K562 (cell line): ENCODE results near the gene DUOXA2. TPM values are rescaled to one million over a fixed set of nuclear protein-coding genes. Genes with fewer than 3 reads are reported as not detected.

Experiments used
- BACH1 ChIP-seq: fragments of 200-800 bp; sonication (Bioruptor generic); IDR thresholded peaks from 2 replicates; pipeline ENCODE4 v1.6.1; 2016; ENCODE audit warnings: missing genetic modification characterization, missing compliant biosample characterization
- DMBX1 ChIP-seq: fragments of 250-450 bp; sonication (Bioruptor Pico); IDR thresholded peaks from 2 replicates; pipeline ENCODE4 v1.8.0; 2022; ENCODE audit warnings: inconsistent platforms, mild to moderate bottlenecking, moderate library complexity, borderline replicate concordance
- ESRRB ChIP-seq: fragments of 250-450 bp; sonication (Bioruptor Pico); IDR thresholded peaks from 2 replicates; pipeline ENCODE4 v1.5.0; 2020; ENCODE audit warnings: mild to moderate bottlenecking, moderate library complexity, borderline replicate concordance
- SREBF2 ChIP-seq: sonication (generic); formaldehyde crosslinking; IDR thresholded peaks from 2 replicates; pipeline ENCODE4 v1.4.0; 2020; ENCODE audit warnings: mild to moderate bottlenecking, missing genetic modification reagents
- YBX1 ChIP-seq: fragments of 450-650 bp; IDR thresholded peaks from 2 replicates; pipeline ENCODE4 v1.7.1; 2016; ENCODE audit warnings: mild to moderate bottlenecking
- ZNF165 ChIP-seq: fragments of 250-450 bp; sonication (Bioruptor Pico); IDR thresholded peaks from 2 replicates; pipeline ENCODE4 v1.4.0; 2020; ENCODE audit warnings: borderline replicate concordance
- ZNF274 ChIP-seq: IDR thresholded peaks from 2 replicates; pipeline ENCODE4 v1.6.1; 2011; ENCODE audit warnings: low read depth, mild to moderate bottlenecking, low read length, moderate library complexity, borderline replicate concordance
- polyA plus RNA-seq, 8 experiments: library from polyadenylated mRNA; depleted of rRNA in 4 of 8; stranded (reverse) in 5 of 8; unstranded in 3 of 8; fragments of >200 nt; fragmentation: Nextera tagmentation in 2 of 8; fragmentation: Illumina TruSeq in 1 of 8; extraction: Ambion mirVana in 2 of 8; extraction: Trizol in 1 of 8; gene quantifications; 2 replicates each; pipeline versions ENCODE4 v1.2.1 to v1.2.3, GENCODE V29; 2011 to 2014; ENCODE audit warnings: inconsistent platforms in 1 of 8, missing spikeins in 1 of 8
- total RNA-seq, 7 experiments: library from RNA; depleted of rRNA in 6 of 7; stranded (reverse); fragments of >200 nt in 6 of 7; fragmentation: Illumina TruSeq in 2 of 7; extraction: Trizol in 2 of 7; gene quantifications; 2 replicates each; pipeline versions ENCODE4 v1.2.1 to v1.2.3, GENCODE V29; 2011 to 2021; ENCODE audit warnings: low replicate concordance in 1 of 7
- TF ChIP-seq, protein P1 (sequence below): fragments of 200-600 bp; sonication (generic); IDR thresholded peaks from one replicate; pipeline ENCODE4 v1.6.1; 2012; ENCODE audit warnings: mild to moderate bottlenecking, low read depth, low read length, inconsistent platforms
- TF ChIP-seq, protein P2 (sequence below): fragments of 450-650 bp; formaldehyde crosslinking; IDR thresholded peaks from 2 replicates; pipeline ENCODE4 v1.4.0; 2020; ENCODE audit warnings: mild to moderate bottlenecking, moderate library complexity
- TF ChIP-seq, protein P3 (sequence below): sonication (generic); formaldehyde crosslinking; IDR thresholded peaks from 2 replicates; pipeline ENCODE4 v1.8.1; 2023; ENCODE audit warnings: mild to moderate bottlenecking, missing genetic modification reagents
- TF ChIP-seq, protein P4 (sequence below), 2 experiments: fragments of 450-650 bp in 1 of 2; sonication (generic) in 1 of 2; formaldehyde crosslinking; conservative IDR thresholded peaks; 2 replicates each; pipeline versions ENCODE4 v1.4.0 to v1.8.1; 2020 to 2022; ENCODE audit warnings: mild to moderate bottlenecking in 1 of 2, missing genetic modification reagents in 1 of 2

Gene DUOXA2
- total and polyA plus RNA-seq, 9 of the 15 experiments (the other 6 are each of a cell fraction or from before 2014, with no cell fraction given) = not detected

- TF ChIP-seq, protein P1, sequence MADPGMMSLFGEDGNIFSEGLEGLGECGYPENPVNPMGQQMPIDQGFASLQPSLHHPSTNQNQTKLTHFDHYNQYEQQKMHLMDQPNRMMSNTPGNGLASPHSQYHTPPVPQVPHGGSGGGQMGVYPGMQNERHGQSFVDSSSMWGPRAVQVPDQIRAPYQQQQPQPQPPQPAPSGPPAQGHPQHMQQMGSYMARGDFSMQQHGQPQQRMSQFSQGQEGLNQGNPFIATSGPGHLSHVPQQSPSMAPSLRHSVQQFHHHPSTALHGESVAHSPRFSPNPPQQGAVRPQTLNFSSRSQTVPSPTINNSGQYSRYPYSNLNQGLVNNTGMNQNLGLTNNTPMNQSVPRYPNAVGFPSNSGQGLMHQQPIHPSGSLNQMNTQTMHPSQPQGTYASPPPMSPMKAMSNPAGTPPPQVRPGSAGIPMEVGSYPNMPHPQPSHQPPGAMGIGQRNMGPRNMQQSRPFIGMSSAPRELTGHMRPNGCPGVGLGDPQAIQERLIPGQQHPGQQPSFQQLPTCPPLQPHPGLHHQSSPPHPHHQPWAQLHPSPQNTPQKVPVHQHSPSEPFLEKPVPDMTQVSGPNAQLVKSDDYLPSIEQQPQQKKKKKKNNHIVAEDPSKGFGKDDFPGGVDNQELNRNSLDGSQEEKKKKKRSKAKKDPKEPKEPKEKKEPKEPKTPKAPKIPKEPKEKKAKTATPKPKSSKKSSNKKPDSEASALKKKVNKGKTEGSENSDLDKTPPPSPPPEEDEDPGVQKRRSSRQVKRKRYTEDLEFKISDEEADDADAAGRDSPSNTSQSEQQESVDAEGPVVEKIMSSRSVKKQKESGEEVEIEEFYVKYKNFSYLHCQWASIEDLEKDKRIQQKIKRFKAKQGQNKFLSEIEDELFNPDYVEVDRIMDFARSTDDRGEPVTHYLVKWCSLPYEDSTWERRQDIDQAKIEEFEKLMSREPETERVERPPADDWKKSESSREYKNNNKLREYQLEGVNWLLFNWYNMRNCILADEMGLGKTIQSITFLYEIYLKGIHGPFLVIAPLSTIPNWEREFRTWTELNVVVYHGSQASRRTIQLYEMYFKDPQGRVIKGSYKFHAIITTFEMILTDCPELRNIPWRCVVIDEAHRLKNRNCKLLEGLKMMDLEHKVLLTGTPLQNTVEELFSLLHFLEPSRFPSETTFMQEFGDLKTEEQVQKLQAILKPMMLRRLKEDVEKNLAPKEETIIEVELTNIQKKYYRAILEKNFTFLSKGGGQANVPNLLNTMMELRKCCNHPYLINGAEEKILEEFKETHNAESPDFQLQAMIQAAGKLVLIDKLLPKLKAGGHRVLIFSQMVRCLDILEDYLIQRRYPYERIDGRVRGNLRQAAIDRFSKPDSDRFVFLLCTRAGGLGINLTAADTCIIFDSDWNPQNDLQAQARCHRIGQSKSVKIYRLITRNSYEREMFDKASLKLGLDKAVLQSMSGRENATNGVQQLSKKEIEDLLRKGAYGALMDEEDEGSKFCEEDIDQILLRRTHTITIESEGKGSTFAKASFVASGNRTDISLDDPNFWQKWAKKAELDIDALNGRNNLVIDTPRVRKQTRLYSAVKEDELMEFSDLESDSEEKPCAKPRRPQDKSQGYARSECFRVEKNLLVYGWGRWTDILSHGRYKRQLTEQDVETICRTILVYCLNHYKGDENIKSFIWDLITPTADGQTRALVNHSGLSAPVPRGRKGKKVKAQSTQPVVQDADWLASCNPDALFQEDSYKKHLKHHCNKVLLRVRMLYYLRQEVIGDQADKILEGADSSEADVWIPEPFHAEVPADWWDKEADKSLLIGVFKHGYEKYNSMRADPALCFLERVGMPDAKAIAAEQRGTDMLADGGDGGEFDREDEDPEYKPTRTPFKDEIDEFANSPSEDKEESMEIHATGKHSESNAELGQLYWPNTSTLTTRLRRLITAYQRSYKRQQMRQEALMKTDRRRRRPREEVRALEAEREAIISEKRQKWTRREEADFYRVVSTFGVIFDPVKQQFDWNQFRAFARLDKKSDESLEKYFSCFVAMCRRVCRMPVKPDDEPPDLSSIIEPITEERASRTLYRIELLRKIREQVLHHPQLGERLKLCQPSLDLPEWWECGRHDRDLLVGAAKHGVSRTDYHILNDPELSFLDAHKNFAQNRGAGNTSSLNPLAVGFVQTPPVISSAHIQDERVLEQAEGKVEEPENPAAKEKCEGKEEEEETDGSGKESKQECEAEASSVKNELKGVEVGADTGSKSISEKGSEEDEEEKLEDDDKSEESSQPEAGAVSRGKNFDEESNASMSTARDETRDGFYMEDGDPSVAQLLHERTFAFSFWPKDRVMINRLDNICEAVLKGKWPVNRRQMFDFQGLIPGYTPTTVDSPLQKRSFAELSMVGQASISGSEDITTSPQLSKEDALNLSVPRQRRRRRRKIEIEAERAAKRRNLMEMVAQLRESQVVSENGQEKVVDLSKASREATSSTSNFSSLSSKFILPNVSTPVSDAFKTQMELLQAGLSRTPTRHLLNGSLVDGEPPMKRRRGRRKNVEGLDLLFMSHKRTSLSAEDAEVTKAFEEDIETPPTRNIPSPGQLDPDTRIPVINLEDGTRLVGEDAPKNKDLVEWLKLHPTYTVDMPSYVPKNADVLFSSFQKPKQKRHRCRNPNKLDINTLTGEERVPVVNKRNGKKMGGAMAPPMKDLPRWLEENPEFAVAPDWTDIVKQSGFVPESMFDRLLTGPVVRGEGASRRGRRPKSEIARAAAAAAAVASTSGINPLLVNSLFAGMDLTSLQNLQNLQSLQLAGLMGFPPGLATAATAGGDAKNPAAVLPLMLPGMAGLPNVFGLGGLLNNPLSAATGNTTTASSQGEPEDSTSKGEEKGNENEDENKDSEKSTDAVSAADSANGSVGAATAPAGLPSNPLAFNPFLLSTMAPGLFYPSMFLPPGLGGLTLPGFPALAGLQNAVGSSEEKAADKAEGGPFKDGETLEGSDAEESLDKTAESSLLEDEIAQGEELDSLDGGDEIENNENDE = no peak
- TF ChIP-seq, protein P2, sequence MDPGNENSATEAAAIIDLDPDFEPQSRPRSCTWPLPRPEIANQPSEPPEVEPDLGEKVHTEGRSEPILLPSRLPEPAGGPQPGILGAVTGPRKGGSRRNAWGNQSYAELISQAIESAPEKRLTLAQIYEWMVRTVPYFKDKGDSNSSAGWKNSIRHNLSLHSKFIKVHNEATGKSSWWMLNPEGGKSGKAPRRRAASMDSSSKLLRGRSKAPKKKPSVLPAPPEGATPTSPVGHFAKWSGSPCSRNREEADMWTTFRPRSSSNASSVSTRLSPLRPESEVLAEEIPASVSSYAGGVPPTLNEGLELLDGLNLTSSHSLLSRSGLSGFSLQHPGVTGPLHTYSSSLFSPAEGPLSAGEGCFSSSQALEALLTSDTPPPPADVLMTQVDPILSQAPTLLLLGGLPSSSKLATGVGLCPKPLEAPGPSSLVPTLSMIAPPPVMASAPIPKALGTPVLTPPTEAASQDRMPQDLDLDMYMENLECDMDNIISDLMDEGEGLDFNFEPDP (CRISPR knock-in tag) = no peak
- no peak for TF ChIP-seq ZNF165
- TF ChIP-seq SREBF2 (CRISPR knock-in tag) = no peak
- TF ChIP-seq ESRRB (CRISPR knock-in tag) = no peak
- TF ChIP-seq, protein P3, sequence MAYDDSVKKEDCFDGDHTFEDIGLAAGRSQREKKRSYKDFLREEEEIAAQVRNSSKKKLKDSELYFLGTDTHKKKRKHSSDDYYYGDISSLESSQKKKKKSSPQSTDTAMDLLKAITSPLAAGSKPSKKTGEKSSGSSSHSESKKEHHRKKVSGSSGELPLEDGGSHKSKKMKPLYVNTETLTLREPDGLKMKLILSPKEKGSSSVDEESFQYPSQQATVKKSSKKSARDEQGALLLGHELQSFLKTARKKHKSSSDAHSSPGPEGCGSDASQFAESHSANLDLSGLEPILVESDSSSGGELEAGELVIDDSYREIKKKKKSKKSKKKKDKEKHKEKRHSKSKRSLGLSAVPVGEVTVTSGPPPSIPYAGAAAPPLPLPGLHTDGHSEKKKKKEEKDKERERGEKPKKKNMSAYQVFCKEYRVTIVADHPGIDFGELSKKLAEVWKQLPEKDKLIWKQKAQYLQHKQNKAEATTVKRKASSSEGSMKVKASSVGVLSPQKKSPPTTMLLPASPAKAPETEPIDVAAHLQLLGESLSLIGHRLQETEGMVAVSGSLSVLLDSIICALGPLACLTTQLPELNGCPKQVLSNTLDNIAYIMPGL = no peak; the same call in 1 of the 2 replicates
- TF ChIP-seq, protein P4, sequence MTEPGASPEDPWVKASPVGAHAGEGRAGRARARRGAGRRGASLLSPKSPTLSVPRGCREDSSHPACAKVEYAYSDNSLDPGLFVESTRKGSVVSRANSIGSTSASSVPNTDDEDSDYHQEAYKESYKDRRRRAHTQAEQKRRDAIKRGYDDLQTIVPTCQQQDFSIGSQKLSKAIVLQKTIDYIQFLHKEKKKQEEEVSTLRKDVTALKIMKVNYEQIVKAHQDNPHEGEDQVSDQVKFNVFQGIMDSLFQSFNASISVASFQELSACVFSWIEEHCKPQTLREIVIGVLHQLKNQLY (CRISPR knock-in tag; conservative IDR thresholded peaks at IDR 0.05) = no peak
- TF ChIP-seq DMBX1 = 0 out of 2 replicates have a peak, but pooled peaks have one; percentile 46
- no peak for TF ChIP-seq BACH1 (tag)
- TF ChIP-seq ZNF274 = no peak
- no peak for TF ChIP-seq YBX1
Observed at GRCh38 chr15:45166834-45167630, 52.9 kb downstream of the DUOXA2 start (continued).
